Thoracic aorta (tissue), 2 donors: Measurements from ENCODE around the gene CHAF1A. TPM values are rescaled to one million over a fixed set of nuclear protein-coding genes. Genes with fewer than 3 reads are reported as not detected.

ENCODE experiments used
- ATAC-seq: fragments of 150-250 bp; one replicate; pipeline ENCODE4 v1.8.0; 2017; ENCODE audit warnings: low read depth; ENCODE audit not compliant: insufficient number of reproducible peaks, low FRiP score
- DNase-seq: peaks from one replicate; pipeline ENCODE4 v3.0.0-alpha.2; 2020; ENCODE audit warnings: low spot score
- H3K27ac ChIP-seq, 2 donors: fragments of 200-600 bp; sonication (generic); 1 replicate in 1 of 2; 2 replicates in 1 of 2; pipeline ENCODE4 v1.5.1; 2016; ENCODE audit warnings: mild to moderate bottlenecking in 2 of 2, moderate library complexity in 2 of 2
- H3K27me3 ChIP-seq: fragments of 200-600 bp; sonication (generic); replicated peaks from 2 replicates; pipeline ENCODE4 v1.6.0; 2016; ENCODE audit warnings: mild to moderate bottlenecking; ENCODE audit not compliant: insufficient read depth
- H3K36me3 ChIP-seq: fragments of 200-600 bp; sonication (generic); one replicate; pipeline ENCODE4 v1.5.1; 2016
- H3K4me1 ChIP-seq, 2 donors: fragments of 200-600 bp; sonication (generic); 1 replicate in 1 of 2; 2 replicates in 1 of 2; pipeline versions ENCODE4 v1.5.1 to v1.6.0; 2016; ENCODE audit warnings: low read depth in 2 of 2, mild to moderate bottlenecking in 1 of 2; ENCODE audit not compliant: control insufficient read depth in 1 of 2
- H3K4me3 ChIP-seq: fragments of 200-600 bp; sonication (generic); 2 replicates; pipeline ENCODE4 v1.5.1; 2016; ENCODE audit warnings: mild to moderate bottlenecking
- H3K9me3 ChIP-seq: fragments of 200-600 bp; sonication (generic); 2 replicates; pipeline ENCODE4 v1.5.1; 2016
- CTCF ChIP-seq: fragments of 200-600 bp; sonication (generic); IDR thresholded peaks from one replicate; pipeline ENCODE4 v1.5.1; 2019; ENCODE audit warnings: antibody characterized with exemption
- total RNA-seq, 2 donors: library from RNA; depleted of rRNA; stranded (reverse); fragments of >200 nt; gene quantifications; one replicate each; pipeline versions ENCODE4 v1.1.0 to v1.2.3, GENCODE V29; 2016

The CHAF1A gene
- total RNA-seq, 2 donors from 2014 or later: 3.2 to 5.8 TPM

- Histone ChIP-seq H3K4me3 (no peak overlapping the region), H3K27ac (no peak overlapping the region), H3K27me3 (no peaks in the 10 kb centered on the region), H3K4me1 (peaks cover 3 to 7% of the 10 kb centered on the region in 2 donors), H3K9me3 (no peaks in the 10 kb centered on the region), H3K36me3 (peaks cover 46% of the 10 kb centered on the region)
- DNase-seq (no peak), ATAC-seq (no peak)
- TF ChIP-seq CTCF: no peak
These were observed 41.7 kb downstream of the CHAF1A start for GRCh38 chr19:4443966-4444764.

GRCh38 chr19:4444765-4445741, 42.6 kb downstream of the CHAF1A start:
- no peaks in the 10 kb centered on the region for H3K9me3 ChIP-seq
- no peak overlapping the region for H3K4me3 ChIP-seq
- peaks cover 46% of the 10 kb centered on the region for H3K36me3 ChIP-seq
- H3K4me1 ChIP-seq: peaks cover 3 to 15% of the 10 kb centered on the region in 2 donors
- DNase-seq (no peak), ATAC-seq (no peak)
- no peak overlapping the region for H3K27ac ChIP-seq
- no peaks in the 10 kb centered on the region for H3K27me3 ChIP-seq
- TF ChIP-seq CTCF: no peak

GRCh38 chr19:4445963-4446703, 43.7 kb downstream of the CHAF1A start:
- DNase-seq: no peak
- ATAC-seq: no peak
- Histone ChIP-seq H3K4me1 (peaks cover 3 to 15% of the 10 kb centered on the region in 2 donors), H3K27me3 (no peaks in the 10 kb centered on the region), H3K36me3 (peaks cover 51% of the 10 kb centered on the region), H3K4me3 (no peak overlapping the region), H3K9me3 (no peaks in the 10 kb centered on the region), H3K27ac (no peak overlapping the region)
- no peak for TF ChIP-seq CTCF

GRCh38 chr19:4446704-4447200, 44.3 kb downstream of the CHAF1A start:
- Histone ChIP-seq H3K27me3 (no peaks in the 10 kb centered on the region), H3K4me3 (no peak overlapping the region), H3K4me1 (peaks cover 3 to 15% of the 10 kb centered on the region in 2 donors), H3K27ac (no peak overlapping the region), H3K36me3 (peaks cover 57% of the 10 kb centered on the region), H3K9me3 (no peaks in the 10 kb centered on the region)
- no peak for TF ChIP-seq CTCF
- no peak for DNase-seq
- ATAC-seq: no peak
